ENCODE data around the gene THSD7B.

- no peak for TF ChIP-seq CTCF (conservative IDR thresholded peaks at IDR 0.05; ENCODE audit: low read length)
- no peak for TF ChIP-seq EZH2phosphoT487 (IDR thresholded peaks at IDR 0.05; ENCODE audit: borderline replicate concordance)
Observed at GRCh38 chr2:136783856-136784255, 18.5 kb downstream of the THSD7B start.

Measured in Loucy (cell line).